GM23338 (cell line): ENCODE data around the gene F11R. TPM values are rescaled to one million over a fixed set of nuclear protein-coding genes. Genes with fewer than 3 reads are reported as not detected.
A peak's percentile ranks its signal among the peaks of the same experiment; 100 is the strongest.
"Not testable (repeated sequence)": the region's sequence is repeated elsewhere in the genome, so short reads cannot be mapped to it uniquely, and the experiment has no call there.

Experiments used
- ATAC-seq: fragments of 200-7000 bp; cut with Tn5 transposase; 3 replicates; pipeline ENCODE4 v1.9.1; 2020
- DNase-seq: peaks from one replicate; pipeline ENCODE4 v3.0.0-alpha.2; 2015; ENCODE audit warnings: low spot score
- H2AFZ ChIP-seq: fragments of 200-600 bp; sonication (generic); 2 replicates; pipeline ENCODE4 v1.8.0; 2016; ENCODE audit warnings: antibody characterized with exemption, mild to moderate bottlenecking, moderate library complexity
- H3F3A ChIP-seq: fragments of 200-600 bp; sonication (generic); replicated peaks from 2 replicates; pipeline ENCODE4 v1.8.0; 2017; ENCODE audit warnings: antibody characterized with exemption, mixed run types, low read depth
- H3K27ac ChIP-seq: fragments of 200-600 bp; sonication (generic); 2 replicates; pipeline ENCODE4 v1.6.1; 2016; ENCODE audit warnings: low read depth
- H3K27me3 ChIP-seq: fragments of 200-600 bp; sonication (generic); 2 replicates; pipeline ENCODE4 v1.8.0; 2016; ENCODE audit warnings: mild to moderate bottlenecking, mixed run types, moderate library complexity; ENCODE audit not compliant: insufficient read depth
- H3K36me3 ChIP-seq: fragments of 200-600 bp; sonication (generic); 2 replicates; pipeline ENCODE4 v1.8.0; 2016; ENCODE audit warnings: mild to moderate bottlenecking; ENCODE audit not compliant: insufficient read depth
- H3K4me1 ChIP-seq: fragments of 200-600 bp; sonication (generic); 2 replicates; pipeline ENCODE4 v1.8.0; 2016; ENCODE audit warnings: mild to moderate bottlenecking, moderate library complexity; ENCODE audit not compliant: insufficient read depth
- H3K4me2 ChIP-seq: fragments of 200-600 bp; sonication (generic); 2 replicates; pipeline ENCODE4 v1.7.1; 2017; ENCODE audit warnings: mixed run types
- H3K4me3 ChIP-seq: fragments of 200-600 bp; sonication (generic); 2 replicates; pipeline ENCODE4 v1.6.1; 2016; ENCODE audit warnings: mixed run types
- H3K79me2 ChIP-seq: fragments of 200-600 bp; sonication (generic); replicated peaks from 2 replicates; pipeline ENCODE4 v1.8.0; 2017; ENCODE audit warnings: mild to moderate bottlenecking; ENCODE audit not compliant: insufficient read depth
- H3K9me2 ChIP-seq: fragments of 200-600 bp; sonication (generic); 2 replicates; pipeline ENCODE4 v1.8.0; 2017; ENCODE audit not compliant: insufficient read depth
- H4K20me1 ChIP-seq: fragments of 200-600 bp; sonication (generic); replicated peaks from 2 replicates; pipeline ENCODE4 v1.8.0; 2017; ENCODE audit warnings: mild to moderate bottlenecking; ENCODE audit not compliant: insufficient read depth
- H3K27ac Mint-ChIP-seq: 2 replicates; pipeline ENCODE4 v1.8.0; 2020; ENCODE audit warnings: inconsistent platforms, mild to moderate bottlenecking, moderate library complexity, mixed read lengths
- H3K27me3 Mint-ChIP-seq: 3 replicates; pipeline ENCODE4 v1.8.0; 2022; ENCODE audit warnings: low read depth, mild to moderate bottlenecking, moderate library complexity, mixed read lengths, inconsistent platforms; ENCODE audit not compliant: insufficient read depth, poor library complexity
- H3K36me3 Mint-ChIP-seq: 3 replicates; pipeline ENCODE4 v1.8.0; 2021; ENCODE audit warnings: low read depth, mild to moderate bottlenecking, inconsistent platforms, moderate library complexity, mixed read lengths
- H3K4me1 Mint-ChIP-seq: 3 replicates; pipeline ENCODE4 v1.8.0; 2020; ENCODE audit warnings: mild to moderate bottlenecking, inconsistent platforms, mixed read lengths
- H3K4me3 Mint-ChIP-seq: 3 replicates; pipeline ENCODE4 v1.8.0; 2021; ENCODE audit warnings: moderate library complexity, mild to moderate bottlenecking, inconsistent platforms, mixed read lengths
- H3K9me3 Mint-ChIP-seq: 3 replicates; pipeline ENCODE4 v1.8.0; 2020; ENCODE audit warnings: moderate library complexity, mild to moderate bottlenecking, inconsistent platforms, mixed read lengths
- CTCF ChIP-seq, 2 experiments: fragments of 200-600 bp in 1 of 2; sonication (generic) in 1 of 2; conservative IDR thresholded peaks; 2 replicates each; pipeline versions ENCODE4 v1.5.1 to v1.6.1; 2016 to 2017; ENCODE audit warnings: antibody characterized with exemption in 2 of 2, low read depth in 2 of 2, mild to moderate bottlenecking in 2 of 2, moderate library complexity in 1 of 2
- JUNB ChIP-seq: IDR thresholded peaks from one replicate; pipeline ENCODE4 v1.6.1; 2016; ENCODE audit warnings: antibody characterized with exemption; ENCODE audit not compliant: unreplicated experiment
- NANOG ChIP-seq: IDR thresholded peaks from 2 replicates; pipeline ENCODE4 v1.6.1; 2016; ENCODE audit warnings: antibody characterized with exemption, borderline replicate concordance
- ZNF331 ChIP-seq: fragments of 250-450 bp; sonication (Bioruptor Pico); IDR thresholded peaks from 2 replicates; pipeline ENCODE4 v1.5.0; 2020; ENCODE audit warnings: low read depth, mild to moderate bottlenecking, moderate library complexity
- polyA plus RNA-seq: library from polyadenylated mRNA; unstranded; fragments of >200 nt; fragmentation: Nextera tagmentation; extraction: Ambion mirVana; gene quantifications from 2 replicates; pipeline ENCODE4 v1.2.1, GENCODE V29; 2016
- total RNA-seq: library from RNA; depleted of rRNA; stranded (reverse); fragments of >200 nt; shearing (Covaris generic); gene quantifications from 2 replicates; pipeline ENCODE4 v1.2.3, GENCODE V29; 2014

The F11R gene
- total and polyA plus RNA-seq, 2 experiments from 2014 or later, result 51.0 to 169 TPM

- peak in 1 of 2 experiments; percentile 15; a peak in 1 of 4 replicates for TF ChIP-seq CTCF (conservative IDR thresholded peaks at IDR 0.05; ENCODE audit: low read depth in 2 of 2)
- no peak for TF ChIP-seq JUNB
- peak; percentile 12; the same call in 1 of the 3 replicates for ATAC-seq
- no peak overlapping the region; the same call in 1 of the 2 replicates for H3K27ac ChIP-seq
These were observed 27.3 kb downstream of the F11R start for GRCh38 chr1:160993544-160994193.

GRCh38 chr1:160992036-160992435, 28.9 kb downstream of the F11R start:
- H3K79me2 ChIP-seq, H3K9me3 Mint-ChIP-seq: not testable (repeated sequence)

More at GRCh38 chr1:160993544-160994193, 27.3 kb downstream of the F11R start:
- Histone ChIP-seq H3K4me2 (no peak overlapping the region), H3K4me1 (peaks cover 8% of the 10 kb centered on the region), H3K27me3 (no peaks in the 10 kb centered on the region), H3F3A (peaks cover 22% of the 10 kb centered on the region), H3K36me3 (peaks cover 13% of the 10 kb centered on the region), H3K4me3 (no peak overlapping the region), H3K79me2 (no peaks in the 10 kb centered on the region), H2AFZ (no peak overlapping the region), H4K20me1 (peaks cover 8% of the 10 kb centered on the region; the same call in 1 of the 2 replicates), H3K9me2 (no peaks in the 10 kb centered on the region)
- H3K9me3 Mint-ChIP-seq, result peaks cover 3% of the 10 kb centered on the region; the same call in 2 of the 3 replicates
- peaks cover 28% of the 10 kb centered on the region for H3K4me1 Mint-ChIP-seq
- no peak overlapping the region for H3K4me3 Mint-ChIP-seq
- peaks cover 41% of the 10 kb centered on the region for H3K36me3 Mint-ChIP-seq
- peaks cover 15% of the 10 kb centered on the region for H3K27me3 Mint-ChIP-seq
- DNase-seq, result no peak
- no peak overlapping the region for H3K27ac Mint-ChIP-seq

GRCh38 chr1:160987359-160988050, 33.4 kb downstream of the F11R start:
- no peaks in the 10 kb centered on the region for H3K79me2 ChIP-seq

More at GRCh38 chr1:160992036-160992435, 28.9 kb downstream of the F11R start:
- H3K4me3 ChIP-seq, H3K36me3 ChIP-seq, H3K27ac Mint-ChIP-seq, H3K27me3 ChIP-seq, H3K27ac ChIP-seq, H3K4me3 Mint-ChIP-seq, H2AFZ ChIP-seq, ATAC-seq, H4K20me1 ChIP-seq, H3K4me2 ChIP-seq, H3K9me2 ChIP-seq, DNase-seq: not testable (repeated sequence)
- peaks cover 26% of the 10 kb centered on the region for H3K36me3 Mint-ChIP-seq
- peaks cover 33% of the 10 kb centered on the region for H3K4me1 Mint-ChIP-seq
- Histone ChIP-seq H3F3A (peaks cover 15% of the 10 kb centered on the region), H3K4me1 (peaks cover 10% of the 10 kb centered on the region)
- peaks cover 10% of the 10 kb centered on the region for H3K27me3 Mint-ChIP-seq

More at GRCh38 chr1:160987359-160988050, 33.4 kb downstream of the F11R start:
- Histone ChIP-seq H3K36me3 (no peaks in the 10 kb centered on the region), H3K27me3 (no peaks in the 10 kb centered on the region), H3K4me2 (peak overlapping the region; percentile 51), H3F3A (peaks cover 16% of the 10 kb centered on the region), H3K9me2 (no peaks in the 10 kb centered on the region), H4K20me1 (no peaks in the 10 kb centered on the region), H3K4me3 (peak overlapping the region; percentile 24), H3K27ac (peak overlapping the region; percentile 89), H3K4me1 (peaks cover 20% of the 10 kb centered on the region), H2AFZ (no peak overlapping the region)
- peak overlapping the region; percentile 23 for H3K4me3 Mint-ChIP-seq
- H3K27ac Mint-ChIP-seq, result peak overlapping the region; percentile 61
- DNase-seq (peak; percentile 82), ATAC-seq (peak; percentile 67)
- peaks cover 19% of the 10 kb centered on the region for H3K36me3 Mint-ChIP-seq
- peaks cover 10% of the 10 kb centered on the region for H3K27me3 Mint-ChIP-seq
- TF ChIP-seq NANOG, result peak; percentile 83
- TF ChIP-seq ZNF331 (CRISPR knock-in tag), result no peak
- H3K4me1 Mint-ChIP-seq, result peaks cover 55% of the 10 kb centered on the region
- H3K9me3 Mint-ChIP-seq, result peaks cover 10% of the 10 kb centered on the region; the same call in 2 of the 3 replicates
